HCT116 (cell line): ENCODE results near the gene MCRS1.

Source experiments
- EZH2 ChIP-seq: fragments of 200-600 bp; sonication (generic); IDR thresholded peaks from 2 replicates; pipeline ENCODE4 v1.6.1; 2017; ENCODE audit warnings: antibody characterized with exemption, mixed run types
- POLR2A ChIP-seq: IDR thresholded peaks from 2 replicates; pipeline ENCODE4 v1.7.0; 2011; ENCODE audit warnings: borderline replicate concordance; ENCODE audit not compliant: insufficient read depth, insufficient read length; ENCODE audit errors: extremely low read depth
- RAD21 ChIP-seq: IDR thresholded peaks from 2 replicates; pipeline ENCODE4 v1.6.1; 2012; ENCODE audit warnings: low read depth, mild to moderate bottlenecking
- TCF7L2 ChIP-seq: IDR thresholded peaks from 2 replicates; pipeline ENCODE4 v1.7.0; 2011; ENCODE audit warnings: borderline replicate concordance, inconsistent platforms; ENCODE audit not compliant: insufficient read depth, insufficient read length; ENCODE audit errors: extremely low read depth
- TF ChIP-seq, protein P1 (sequence below), 3 experiments: fragments of 200-600 bp in 1 of 3; sonication (generic) in 1 of 3; IDR thresholded peaks in 2 of 3; conservative IDR thresholded peaks in 1 of 3; 2 replicates each; pipeline ENCODE4 v1.5.1; 2012 to 2017; ENCODE audit warnings: low read depth in 2 of 3, low read length in 2 of 3, antibody characterized with exemption in 1 of 3, borderline replicate concordance in 1 of 3, control low read depth in 1 of 3, mild to moderate bottlenecking in 1 of 3, mixed read lengths in 1 of 3, mixed run types in 1 of 3, moderate library complexity in 1 of 3; ENCODE audit not compliant: insufficient read depth in 1 of 3

DNA sequence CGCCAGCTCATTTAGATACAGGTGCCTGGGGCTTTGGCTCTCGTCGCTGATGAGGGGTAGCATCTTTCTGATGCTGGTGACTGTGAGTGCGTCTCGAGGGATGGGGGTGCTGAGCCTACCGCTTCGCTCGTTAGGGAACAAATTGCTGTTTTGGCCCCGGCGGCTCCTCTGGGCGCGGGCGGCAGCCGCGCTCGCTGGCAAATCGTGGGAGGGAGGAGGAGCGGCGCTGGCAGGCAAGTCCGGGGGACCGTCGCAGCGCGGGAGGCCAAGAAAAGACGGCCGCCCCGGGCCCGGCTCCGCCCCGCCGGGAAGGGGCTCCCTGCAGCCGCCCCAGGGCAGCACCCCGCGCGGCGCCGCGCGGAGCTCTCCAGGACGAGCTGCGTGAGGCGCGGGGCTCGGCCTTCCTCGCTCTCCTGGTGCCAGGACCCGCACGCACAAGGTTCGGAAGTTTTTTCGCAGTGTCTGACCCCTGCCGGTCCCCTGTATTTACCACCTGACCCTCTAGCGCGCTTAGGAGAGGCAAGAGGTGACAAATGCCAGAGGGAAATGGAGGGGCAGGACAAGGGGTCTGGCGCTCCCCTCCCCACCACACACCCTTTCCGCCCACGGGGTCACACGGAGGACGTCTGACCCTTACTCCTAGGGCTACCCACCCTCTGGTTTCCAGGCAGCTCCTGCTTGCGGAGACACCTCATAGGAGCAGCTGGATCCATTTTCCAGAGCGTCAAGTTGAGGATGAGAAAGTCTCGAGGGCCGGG lies 30.0 kb downstream of the MCRS1 start:
- TF ChIP-seq EZH2 (no peak), TCF7L2 (no peak), POLR2A (no peak), RAD21 (no peak)
- TF ChIP-seq, protein P1, sequence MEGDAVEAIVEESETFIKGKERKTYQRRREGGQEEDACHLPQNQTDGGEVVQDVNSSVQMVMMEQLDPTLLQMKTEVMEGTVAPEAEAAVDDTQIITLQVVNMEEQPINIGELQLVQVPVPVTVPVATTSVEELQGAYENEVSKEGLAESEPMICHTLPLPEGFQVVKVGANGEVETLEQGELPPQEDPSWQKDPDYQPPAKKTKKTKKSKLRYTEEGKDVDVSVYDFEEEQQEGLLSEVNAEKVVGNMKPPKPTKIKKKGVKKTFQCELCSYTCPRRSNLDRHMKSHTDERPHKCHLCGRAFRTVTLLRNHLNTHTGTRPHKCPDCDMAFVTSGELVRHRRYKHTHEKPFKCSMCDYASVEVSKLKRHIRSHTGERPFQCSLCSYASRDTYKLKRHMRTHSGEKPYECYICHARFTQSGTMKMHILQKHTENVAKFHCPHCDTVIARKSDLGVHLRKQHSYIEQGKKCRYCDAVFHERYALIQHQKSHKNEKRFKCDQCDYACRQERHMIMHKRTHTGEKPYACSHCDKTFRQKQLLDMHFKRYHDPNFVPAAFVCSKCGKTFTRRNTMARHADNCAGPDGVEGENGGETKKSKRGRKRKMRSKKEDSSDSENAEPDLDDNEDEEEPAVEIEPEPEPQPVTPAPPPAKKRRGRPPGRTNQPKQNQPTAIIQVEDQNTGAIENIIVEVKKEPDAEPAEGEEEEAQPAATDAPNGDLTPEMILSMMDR (IDR thresholded peaks at IDR 0.05 in 2 of 3, conservative IDR thresholded peaks at IDR 0.05 in 1 of 3; ENCODE audit: borderline replicate concordance in 1 of 3, insufficient read depth in 1 of 3, low read depth in 2 of 3, low read length in 2 of 3): no peak
